Measurements from ENCODE around the gene DDX51. TPM values are rescaled to one million over a fixed set of nuclear protein-coding genes. Genes with fewer than 3 reads are reported as not detected.

The DDX51 gene, protein sequence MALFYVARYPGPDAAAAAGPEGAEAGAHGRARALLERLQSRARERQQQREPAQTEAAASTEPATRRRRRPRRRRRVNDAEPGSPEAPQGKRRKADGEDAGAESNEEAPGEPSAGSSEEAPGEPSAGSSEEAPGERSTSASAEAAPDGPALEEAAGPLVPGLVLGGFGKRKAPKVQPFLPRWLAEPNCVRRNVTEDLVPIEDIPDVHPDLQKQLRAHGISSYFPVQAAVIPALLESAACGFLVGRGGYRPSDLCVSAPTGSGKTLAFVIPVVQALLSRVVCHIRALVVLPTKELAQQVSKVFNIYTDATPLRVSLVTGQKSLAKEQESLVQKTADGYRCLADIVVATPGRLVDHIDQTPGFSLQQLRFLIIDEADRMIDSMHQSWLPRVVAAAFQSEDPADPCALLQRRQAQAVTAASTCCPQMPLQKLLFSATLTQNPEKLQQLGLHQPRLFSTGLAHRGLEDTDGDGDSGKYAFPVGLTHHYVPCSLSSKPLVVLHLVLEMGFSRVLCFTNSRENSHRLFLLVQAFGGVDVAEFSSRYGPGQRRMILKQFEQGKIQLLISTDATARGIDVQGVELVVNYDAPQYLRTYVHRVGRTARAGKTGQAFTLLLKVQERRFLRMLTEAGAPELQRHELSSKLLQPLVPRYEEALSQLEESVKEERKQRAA
- 17.4 and 21.3 TPM in 2 replicates for total RNA-seq (2014; rRNA removed; shearing (Covaris generic))

DNA sequence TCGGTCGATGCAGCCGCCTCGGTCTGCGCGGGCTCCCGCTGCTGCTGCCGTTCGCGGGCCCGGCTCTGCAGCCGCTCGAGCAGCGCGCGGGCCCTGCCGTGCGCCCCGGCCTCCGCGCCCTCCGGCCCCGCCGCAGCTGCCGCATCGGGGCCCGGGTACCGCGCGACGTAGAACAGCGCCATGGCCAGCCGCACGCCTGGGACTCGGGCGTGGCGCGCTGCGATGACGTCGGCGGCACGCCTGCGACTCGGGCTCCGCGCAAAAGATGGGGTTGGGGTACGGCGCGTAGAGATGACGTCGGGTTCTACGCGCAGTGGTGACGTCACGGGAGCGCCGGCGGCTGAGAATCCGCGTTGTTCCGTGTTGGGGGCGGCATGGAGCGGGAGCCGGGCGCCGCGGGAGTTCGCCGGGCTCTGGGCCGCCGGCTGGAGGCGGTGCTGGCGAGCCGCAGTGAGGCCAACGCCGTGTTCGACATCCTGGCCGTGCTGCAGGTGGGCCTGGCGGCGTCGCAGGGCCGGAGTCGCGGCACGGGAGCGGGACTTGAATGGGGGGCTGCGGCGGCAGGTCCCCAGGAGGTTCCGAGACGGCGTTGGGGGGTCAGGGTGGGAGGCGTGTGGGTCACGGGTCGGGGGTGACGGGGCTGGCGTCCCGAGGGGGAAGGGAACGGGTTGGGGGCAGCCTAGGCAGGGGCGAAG lies at the start of gene DDX51, which contains the start of gene NOC4L:
Gene DDX51 (minus strand): TSS at position 205 of the 695 bp plus-strand sequence. CDS start 23 bp downstream, at position 182.
Gene NOC4L (plus strand): TSS at position 343 of the 695 bp plus-strand sequence. CDS start 32 bp downstream, at position 375.

Small RNA genes lying within 50 kb of the gene (small RNA-seq; reads per million reads assigned to genes)
- not detected for gene AC138466.3

Other genes starting within 250 kb of the DDX51 start
- 5.7 and 7.2 TPM in 2 replicates for gene ULK1, start 249.7 kb downstream of the DDX51 start, total RNA-seq (2014; rRNA removed; shearing (Covaris generic))
- 40.1 and 44.0 TPM in 2 replicates for gene PUS1, start 215.0 kb downstream of the DDX51 start, total RNA-seq (2014; rRNA removed; shearing (Covaris generic))
- gene EP400, start 194.4 kb downstream of the DDX51 start, total RNA-seq (2014; rRNA removed; shearing (Covaris generic)) = 16.3 and 18.1 TPM in 2 replicates
- 23.2 and 28.6 TPM in 2 replicates for gene NOC4L, start 138 bp upstream of the DDX51 start, total RNA-seq (2014; rRNA removed; shearing (Covaris generic))
- not detected in 2 replicates for gene GALNT9, start 185.3 kb upstream of the DDX51 start, total RNA-seq (2014; rRNA removed; shearing (Covaris generic))

All from A375 (cell line).